ENCODE data around the gene SIK2.

The SIK2 gene

GRCh38 chr11:111581341-111581740, 20.9 kb upstream of the SIK2 start:
- no peak for DNase-seq (ENCODE audit: low read depth in 3 of 3, low spot score in 1 of 3)

GRCh38 chr11:111582163-111582562, 20.1 kb upstream of the SIK2 start:
- DNase-seq (ENCODE audit: low read depth in 3 of 3, low spot score in 1 of 3), result no peak

- DNase-seq (ENCODE audit: low read depth in 3 of 3, low spot score in 1 of 3), result no peak
Measured at GRCh38 chr11:111582881-111583280, 19.4 kb upstream of the SIK2 start.

- no peak for DNase-seq (ENCODE audit: low read depth in 3 of 3, low spot score in 1 of 3)
Measured at GRCh38 chr11:111585371-111585770, 16.9 kb upstream of the SIK2 start.

GRCh38 chr11:111586388-111586831, 15.8 kb upstream of the SIK2 start:
- DNase-seq (ENCODE audit: low read depth in 3 of 3, low spot score in 1 of 3), result peak in 1 of 3 donors; percentile 21

GRCh38 chr11:111589114-111589513, 13.1 kb upstream of the SIK2 start:
- no peak for DNase-seq (ENCODE audit: low read depth in 3 of 3, low spot score in 1 of 3)

- DNase-seq (ENCODE audit: low read depth in 3 of 3, low spot score in 1 of 3), result no peak
Measured at GRCh38 chr11:111589886-111590499, 12.3 kb upstream of the SIK2 start.

GRCh38 chr11:111591187-111591960, 10.9 kb upstream of the SIK2 start:
- no peak for DNase-seq (ENCODE audit: low read depth in 3 of 3, low spot score in 1 of 3)

- no peak for DNase-seq (ENCODE audit: low read depth in 3 of 3, low spot score in 1 of 3)
Measured at GRCh38 chr11:111592491-111592890, 9.8 kb upstream of the SIK2 start.

- DNase-seq (ENCODE audit: low read depth in 3 of 3, low spot score in 1 of 3), result no peak
Measured at GRCh38 chr11:111596319-111596718, 5.9 kb upstream of the SIK2 start.

GRCh38 chr11:111598148-111598547, 4.1 kb upstream of the SIK2 start:
- DNase-seq (ENCODE audit: low read depth in 3 of 3, low spot score in 1 of 3), result no peak

GRCh38 chr11:111598559-111598958, 3.7 kb upstream of the SIK2 start:
- DNase-seq (ENCODE audit: low read depth in 3 of 3, low spot score in 1 of 3), result no peak

GRCh38 chr11:111601636-111601978, 642 bp upstream of the SIK2 start:
- DNase-seq (ENCODE audit: low read depth in 3 of 3, low spot score in 1 of 3), result no peak

- peak in 1 of 3 donors; percentile 14 for DNase-seq (ENCODE audit: low read depth in 3 of 3, low spot score in 1 of 3)
Measured at GRCh38 chr11:111602865-111603610, 789 bp downstream of the SIK2 start.

- no peak for DNase-seq (ENCODE audit: low read depth in 3 of 3, low spot score in 1 of 3)
Measured at GRCh38 chr11:111603611-111604130, 1.4 kb downstream of the SIK2 start.

GRCh38 chr11:111604392-111605009, 2.3 kb downstream of the SIK2 start:
- DNase-seq (ENCODE audit: low read depth in 3 of 3, low spot score in 1 of 3), result no peak

- no peak for DNase-seq (ENCODE audit: low read depth in 3 of 3, low spot score in 1 of 3)
Measured at GRCh38 chr11:111605681-111606080, 3.4 kb downstream of the SIK2 start.

GRCh38 chr11:111606986-111607385, 4.7 kb downstream of the SIK2 start:
- no peak for DNase-seq (ENCODE audit: low read depth in 3 of 3, low spot score in 1 of 3)

GRCh38 chr11:111607751-111608150, 5.5 kb downstream of the SIK2 start:
- DNase-seq (ENCODE audit: low read depth in 3 of 3, low spot score in 1 of 3), result no peak

GRCh38 chr11:111612224-111612623, 10.0 kb downstream of the SIK2 start:
- DNase-seq (ENCODE audit: low read depth in 3 of 3, low spot score in 1 of 3), result no peak

GRCh38 chr11:111617286-111617685, 15.0 kb downstream of the SIK2 start:
- DNase-seq (ENCODE audit: low read depth in 3 of 3, low spot score in 1 of 3), result no peak

Data from stimulated activated CD4-positive, alpha-beta T cell treated with anti-CD3 and anti-CD28 coated beads, TNF-alpha, amount 100 ng/mL, for 1 hour (primary cell).